Stimulated activated CD4-positive, alpha-beta T cell treated with anti-CD3 and anti-CD28 coated beads, Interleukin-12 subunit alpha, Interleukin-12 subunit beta, amount 100 ng/mL, for 48 hours (primary cell): ENCODE measurements around the gene APOBEC3F.

Source experiments
- DNase-seq, 3 donors: peaks; one replicate each; pipeline ENCODE4 v3.0.0-alpha.2; 2020; ENCODE audit warnings: low read depth in 2 of 3, low spot score in 1 of 3

The APOBEC3F gene

DNA sequence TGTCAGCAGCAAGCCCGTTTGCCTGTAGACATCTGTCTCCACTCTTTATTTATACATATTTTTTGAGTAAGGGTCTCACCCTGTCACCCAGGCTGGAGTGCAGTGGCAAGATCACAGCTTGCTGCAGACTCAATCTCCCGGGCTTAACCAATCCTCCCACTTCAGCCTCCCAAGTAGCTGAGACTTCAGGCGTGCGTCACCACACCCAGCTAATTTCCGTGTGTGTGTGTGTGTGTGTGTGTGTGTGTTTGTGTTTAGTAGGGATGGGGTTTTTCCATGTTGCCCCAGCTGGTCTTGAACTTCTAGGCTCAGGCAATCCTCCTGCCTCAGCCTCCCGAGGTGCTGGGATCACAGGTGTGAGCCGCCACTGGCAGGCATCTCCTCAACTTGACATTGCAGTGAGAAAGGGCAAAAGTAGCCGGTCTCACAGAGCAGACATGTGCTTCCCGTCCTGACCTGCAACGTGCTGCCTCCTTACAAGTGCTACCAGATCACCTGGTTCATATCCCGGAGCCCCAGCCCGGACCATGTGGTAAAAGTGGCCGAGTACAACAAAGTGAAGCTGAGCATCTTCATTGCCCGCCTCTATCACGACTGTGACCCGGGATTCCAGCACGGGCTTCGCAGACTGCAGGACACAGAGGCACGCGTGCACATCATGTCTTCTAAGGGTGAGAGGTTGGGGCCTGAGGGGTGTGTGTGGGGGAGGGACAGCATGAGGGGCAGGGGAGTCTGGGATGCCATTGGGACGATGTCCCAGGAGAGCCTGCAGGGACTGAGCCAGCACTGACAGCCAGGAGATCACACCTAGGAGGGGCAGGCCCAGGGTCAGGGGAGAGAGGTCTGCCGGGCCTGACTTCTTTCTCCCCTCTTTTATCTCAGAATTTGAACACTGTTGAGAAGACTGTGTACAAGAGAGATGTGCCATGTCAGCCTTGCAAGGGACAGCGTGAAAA lies 50.7 kb downstream of the APOBEC3F start:
- DNase-seq = peak in 1 of 3 donors; percentile 13

DNA sequence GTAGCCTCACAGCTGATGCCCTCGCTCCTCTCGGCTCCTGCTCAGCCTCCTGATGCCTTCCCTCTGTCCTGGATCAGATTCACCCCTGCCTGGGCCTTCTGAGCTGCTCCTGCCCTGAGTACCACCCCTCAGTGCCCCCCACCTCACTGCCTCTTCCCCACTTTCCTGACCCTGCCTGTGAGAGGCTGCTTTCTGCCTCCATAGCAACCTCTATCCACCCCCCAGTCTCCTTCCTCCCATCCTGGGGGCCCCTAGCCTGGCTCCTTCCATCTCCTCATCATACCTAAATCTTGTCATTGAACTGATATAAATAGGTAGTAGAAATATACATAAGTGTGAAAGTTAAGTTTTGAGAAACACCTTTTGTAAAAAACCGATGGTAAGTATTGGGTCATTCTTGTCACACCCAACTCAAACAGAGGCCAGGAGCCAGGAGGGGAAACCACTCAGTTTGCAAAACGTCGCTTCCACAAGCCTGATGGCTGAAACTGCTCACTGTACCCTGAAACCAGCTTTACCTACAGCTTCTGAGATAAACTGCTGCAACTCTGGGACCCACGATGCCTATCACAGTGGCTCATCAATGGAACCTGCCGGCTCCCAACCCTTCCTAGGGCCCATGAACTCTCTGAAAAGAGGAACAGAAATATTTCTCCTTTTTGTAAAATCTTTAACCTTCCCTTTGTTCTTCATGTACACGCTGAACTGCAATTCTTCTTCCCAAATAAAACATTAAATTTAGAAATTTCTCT lies 51.6 kb downstream of the APOBEC3F start:
- peak in 1 of 3 donors; percentile 32 for DNase-seq

DNA sequence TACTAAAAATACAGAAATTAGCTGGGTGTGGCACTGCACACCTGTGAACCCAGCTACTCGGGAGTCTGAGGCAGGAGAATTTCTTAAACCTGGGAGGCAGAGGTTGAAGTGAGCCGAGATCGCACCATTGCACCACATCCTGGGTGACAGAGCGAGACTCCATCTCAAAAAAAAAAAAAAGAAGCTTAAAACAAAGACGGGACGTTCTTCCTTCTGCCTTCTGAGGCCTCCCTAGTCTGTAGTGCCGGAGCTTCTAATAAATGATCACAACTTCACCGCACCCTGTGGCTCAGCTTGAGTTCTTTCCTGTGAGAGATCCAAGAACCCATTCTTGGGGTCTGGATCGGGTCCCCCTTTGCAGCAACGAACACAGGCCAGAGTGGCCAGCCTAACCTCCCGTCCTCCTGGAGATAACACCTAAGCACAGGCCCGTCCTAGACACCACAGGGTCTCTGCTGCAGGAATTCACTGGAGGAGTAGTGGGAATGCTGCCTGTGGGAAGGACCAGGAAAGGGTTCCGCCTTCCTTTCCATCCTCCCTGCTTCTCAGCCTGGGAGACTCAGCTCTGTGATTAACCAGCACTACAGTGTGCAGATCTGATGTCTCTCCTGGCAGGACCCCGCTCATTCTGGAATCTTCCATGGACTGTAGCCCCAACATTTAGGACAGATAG lies 54.2 kb downstream of the APOBEC3F start:
- DNase-seq = no peak

DNA sequence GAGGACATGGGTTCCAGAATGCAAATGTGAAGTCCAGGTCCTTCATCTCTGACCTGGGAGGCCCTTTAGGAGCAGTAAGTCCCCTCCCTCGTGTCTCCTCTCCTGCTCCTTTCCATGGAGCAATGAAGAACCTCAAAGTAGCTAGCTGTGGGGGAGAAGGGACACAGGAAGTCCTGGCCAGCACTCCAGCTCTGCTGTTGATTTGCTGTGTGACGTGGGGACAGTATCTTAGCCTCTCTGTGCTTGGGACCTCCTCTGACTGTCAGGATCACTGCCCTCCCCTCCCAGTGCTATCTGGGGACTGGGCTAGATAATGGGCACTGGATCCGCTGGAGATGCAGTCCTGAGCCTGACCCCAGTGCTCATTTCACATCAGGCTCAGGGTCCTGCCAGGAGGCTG lies 55.3 kb downstream of the APOBEC3F start:
- no peak for DNase-seq

DNA sequence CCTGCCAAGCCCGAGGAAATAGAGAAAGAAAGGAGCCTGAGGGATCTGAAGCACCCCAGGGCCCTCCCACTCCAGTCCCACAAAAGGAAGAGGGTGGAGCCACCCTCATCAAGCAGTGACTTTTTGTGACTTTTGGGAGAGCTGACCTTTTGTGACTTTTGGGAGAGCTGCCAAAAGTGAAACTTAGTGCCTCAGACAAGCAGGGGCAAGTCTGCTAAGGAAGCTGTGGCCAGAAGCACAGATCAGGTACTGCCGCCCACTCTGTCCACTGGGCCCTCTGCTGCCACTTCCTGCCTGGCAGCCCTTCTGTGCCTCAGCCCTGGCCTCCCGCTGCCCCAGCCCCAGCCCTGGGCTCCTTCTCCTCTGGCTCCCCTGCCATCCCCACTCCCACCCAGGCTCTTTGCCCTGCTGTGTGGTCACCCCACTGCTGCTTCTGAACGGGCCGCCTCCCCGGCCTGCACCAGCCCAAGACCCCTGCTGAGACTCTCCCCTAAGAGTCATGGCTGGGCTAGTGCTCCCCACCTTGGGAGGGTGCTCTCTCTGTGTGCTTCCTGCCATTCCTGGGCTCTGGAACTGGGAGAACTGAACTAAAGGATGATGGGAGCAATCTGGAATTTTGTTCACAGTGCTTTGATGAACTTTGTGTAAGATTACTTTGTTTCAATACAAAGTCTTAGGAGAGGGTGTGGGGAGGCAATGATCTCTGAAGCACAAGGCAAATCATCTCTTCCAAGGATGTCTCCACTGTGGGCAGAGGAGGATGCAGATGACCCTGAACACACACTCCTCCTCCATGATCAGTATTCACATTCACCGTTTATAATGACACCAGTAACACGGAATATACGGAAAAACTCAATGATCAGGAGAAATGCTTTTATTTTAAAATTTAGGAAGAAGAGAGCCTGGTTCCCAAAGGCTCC lies 56.7 kb downstream of the APOBEC3F start, which contains the start of gene APOBEC3H:
Gene APOBEC3H, plus strand, starts transcription at position 147 of the 923 bp plus-strand sequence. CDS start 3,035 bp downstream, outside the sequence.
- no peak for DNase-seq

DNA sequence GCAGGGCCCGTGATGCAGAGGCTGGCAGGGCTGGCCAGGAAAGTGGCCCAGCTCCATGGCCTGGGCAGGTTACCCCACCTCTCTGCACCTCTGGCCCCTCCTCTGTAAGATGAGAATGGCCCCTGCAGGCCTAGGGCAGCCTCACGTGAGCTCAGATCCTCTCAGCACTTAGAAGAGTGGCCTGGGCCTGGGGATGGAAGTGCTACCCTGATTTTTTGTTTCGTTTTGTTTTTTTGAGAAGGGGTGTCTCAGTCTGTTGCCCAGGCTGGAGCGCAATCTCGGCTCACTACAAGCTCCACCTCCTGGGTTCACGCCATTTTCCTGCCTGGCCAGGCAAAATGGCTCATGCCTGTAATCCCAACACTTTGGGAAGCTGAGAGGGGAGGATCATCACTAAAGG lies 57.4 kb downstream of the APOBEC3F start:
- DNase-seq = no peak

DNA sequence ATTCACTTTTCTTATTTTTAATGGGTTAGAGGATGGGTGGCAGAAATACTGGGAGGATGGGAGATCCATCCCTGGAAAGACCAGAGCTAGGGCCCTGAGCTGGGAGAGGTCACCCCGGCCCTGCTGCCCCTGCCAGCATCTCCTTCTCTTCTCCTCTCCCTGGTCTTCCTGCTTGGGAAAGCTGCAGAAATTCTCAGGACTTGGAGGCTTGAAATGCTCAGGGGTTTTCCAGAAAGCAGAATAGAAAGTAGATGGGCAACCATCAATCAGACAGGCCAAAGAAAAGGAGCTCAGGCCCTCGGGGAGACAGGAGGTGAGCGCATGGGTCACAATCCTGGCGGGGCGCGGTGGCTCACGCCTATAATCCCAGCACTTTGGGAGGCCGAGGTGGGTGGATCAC lies 57.9 kb downstream of the APOBEC3F start:
- DNase-seq = no peak

DNA sequence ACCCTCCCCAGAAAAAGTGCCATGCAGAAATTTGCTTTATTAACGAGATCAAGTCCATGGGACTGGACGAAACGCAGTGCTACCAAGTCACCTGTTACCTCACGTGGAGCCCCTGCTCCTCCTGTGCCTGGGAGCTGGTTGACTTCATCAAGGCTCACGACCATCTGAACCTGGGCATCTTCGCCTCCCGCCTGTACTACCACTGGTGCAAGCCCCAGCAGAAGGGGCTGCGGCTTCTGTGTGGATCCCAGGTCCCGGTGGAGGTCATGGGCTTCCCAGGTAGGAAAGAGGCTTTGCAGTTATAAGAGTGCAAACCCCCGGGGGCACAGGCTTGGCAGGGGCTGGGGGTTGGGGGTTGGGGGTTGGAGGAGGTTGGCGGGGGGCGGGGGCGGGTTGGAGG lies 60.6 kb downstream of the APOBEC3F start:
- DNase-seq = no peak

DNA sequence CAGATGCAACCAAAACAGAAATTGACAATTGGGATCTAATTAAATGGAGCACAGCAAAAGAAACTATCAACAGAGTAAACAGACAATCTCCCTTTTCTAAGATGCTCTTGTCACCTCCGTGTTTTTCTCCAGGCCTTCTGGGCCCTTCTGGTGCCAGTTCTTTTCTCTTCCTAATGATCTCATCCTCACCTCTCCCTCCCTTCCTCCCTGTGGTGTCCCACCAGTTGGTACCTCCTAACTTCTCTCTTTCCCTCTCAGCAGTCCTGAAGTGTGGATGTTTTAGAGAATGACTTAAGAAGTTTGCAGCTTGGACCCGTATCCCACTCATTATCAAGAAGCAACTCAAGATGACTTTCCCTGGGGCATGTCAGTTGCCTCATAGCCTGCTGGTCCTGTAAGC lies 62.8 kb downstream of the APOBEC3F start:
- no peak for DNase-seq
